ENCODE data around the gene FAM221B. TPM values are rescaled to one million over a fixed set of nuclear protein-coding genes. Genes with fewer than 3 reads are reported as not detected.

FAM221B gene
- total RNA-seq, 2 donors from 2014 or later: 0.33 TPM; not detected in 1

- Histone ChIP-seq H3K4me3 (no peak overlapping the region), H3K4me1 (peaks cover 7% of the 10 kb centered on the region), H3K27me3 (no peaks in the 10 kb centered on the region), H3K9me3 (no peaks in the 10 kb centered on the region), H3K36me3 (replicated peaks in 1 of 2; ENCODE audit: insufficient read depth in 1 of 2, low read depth in 2 of 2) (no peaks in the 10 kb centered on the region), H3K27ac (no peak overlapping the region)
- WGBS, 2 donors: 93% methylated on average over 9 to 14 of the region's 14 CpGs
- DNase-seq: no peak
- intact Hi-C loops (cut with DNase I): loop anchor here (5.0 kb wide), 1 partner anchor 84 kb away; no protein-coding TSS in a partner anchor
- no peak for ATAC-seq
- no peak for TF ChIP-seq CTCF (IDR thresholded peaks at IDR 0.05)
- no peak for TF ChIP-seq POLR2A (IDR thresholded peaks at IDR 0.05)
Measured at GRCh38 chr9:35792826-35793225, 35.7 kb downstream of the FAM221B start.

GRCh38 chr9:35792024-35792813 lies 36.3 kb downstream of the FAM221B start:
- H3K27ac ChIP-seq: no peak overlapping the region

GRCh38 chr9:35791297-35791921 lies 37.1 kb downstream of the FAM221B start, which contains the start of gene NPR2:
Gene NPR2, plus strand, starts transcription at chr9:35791591. Its CDS starts 818 bp downstream, at chr9:35792409.
- ATAC-seq: peak; percentile 16
- H3K36me3 ChIP-seq (replicated peaks in 1 of 2; ENCODE audit: insufficient read depth in 1 of 2, low read depth in 2 of 2): no peaks in the 10 kb centered on the region
- no peak within 1 kb of the TSS for H3K27ac ChIP-seq
- no peaks in the 10 kb centered on the region for H3K27me3 ChIP-seq
- no peak for DNase-seq
- H3K4me1 ChIP-seq: peaks cover 7% of the 10 kb centered on the region
- H3K9me3 ChIP-seq: no peaks in the 10 kb centered on the region
- intact Hi-C loops (cut with DNase I): loop anchor here (5.0 kb wide), 1 partner anchor 86 kb away; no protein-coding TSS in a partner anchor
- 52 to 62% methylated on average over 42 to 49 of the region's 64 CpGs for WGBS, 2 donors
- no peak within 1 kb of the TSS for H3K4me3 ChIP-seq
- TF ChIP-seq POLR2A (IDR thresholded peaks at IDR 0.05): no peak
- no peak for TF ChIP-seq CTCF (IDR thresholded peaks at IDR 0.05)

More at GRCh38 chr9:35792024-35792813, 36.3 kb downstream of the FAM221B start:
- 87 to 93% methylated on average over 17 to 34 of the region's 34 CpGs for WGBS, 2 donors
- no peak for TF ChIP-seq POLR2A (IDR thresholded peaks at IDR 0.05)
- no peak for TF ChIP-seq CTCF (IDR thresholded peaks at IDR 0.05)
- Histone ChIP-seq H3K36me3 (replicated peaks in 1 of 2; ENCODE audit: insufficient read depth in 1 of 2, low read depth in 2 of 2) (no peaks in the 10 kb centered on the region), H3K4me3 (no peak overlapping the region), H3K4me1 (peaks cover 7% of the 10 kb centered on the region), H3K9me3 (no peaks in the 10 kb centered on the region), H3K27me3 (no peaks in the 10 kb centered on the region)
- intact Hi-C loops (cut with DNase I): loop anchor here (5.0 kb wide), 1 partner anchor 85 kb away; no protein-coding TSS in a partner anchor
- no peak for ATAC-seq
- DNase-seq: no peak

GRCh38 chr9:35790385-35791296 lies 37.9 kb downstream of the FAM221B start:
- Histone ChIP-seq H3K36me3 (replicated peaks in 1 of 2; ENCODE audit: insufficient read depth in 1 of 2, low read depth in 2 of 2) (no peaks in the 10 kb centered on the region), H3K4me3 (no peak overlapping the region), H3K9me3 (no peaks in the 10 kb centered on the region), H3K27me3 (no peaks in the 10 kb centered on the region), H3K4me1 (peaks cover 7% of the 10 kb centered on the region), H3K27ac (no peak overlapping the region)
- intact Hi-C loops (cut with DNase I): loop anchor here (5.0 kb wide), 1 partner anchor 87 kb away; no protein-coding TSS in a partner anchor
- 50 to 58% methylated on average over 35 to 37 of the region's 37 CpGs for WGBS, 2 donors
- peak; percentile 66 to 78 (median 72) for DNase-seq
- ATAC-seq: peak; percentile 94
- TF ChIP-seq CTCF (IDR thresholded peaks at IDR 0.05): peak; percentile 70 to 96 (median 86)
- no peak for TF ChIP-seq POLR2A (IDR thresholded peaks at IDR 0.05)

Data from body of pancreas (tissue), 4 donors.